CD4-positive, alpha-beta T cell treated with Interleukin-4 for 1 hour (primary cell): ENCODE results near the gene CLTA.
A peak's percentile ranks its signal among the peaks of the same experiment; 100 is the strongest.

Experiments
- DNase-seq, 2 donors: peaks; one replicate each; pipeline ENCODE4 v3.0.0-alpha.2; 2020 to 2022

CLTA gene, protein sequence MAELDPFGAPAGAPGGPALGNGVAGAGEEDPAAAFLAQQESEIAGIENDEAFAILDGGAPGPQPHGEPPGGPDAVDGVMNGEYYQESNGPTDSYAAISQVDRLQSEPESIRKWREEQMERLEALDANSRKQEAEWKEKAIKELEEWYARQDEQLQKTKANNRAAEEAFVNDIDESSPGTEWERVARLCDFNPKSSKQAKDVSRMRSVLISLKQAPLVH

GRCh38 chr9:36190388-36191289 lies at the start of gene CLTA:
TSS of gene CLTA (plus strand) at chr9:36190921. CDS start at chr9:36191057, 136 bp downstream.
- peak; percentile 97 to 98 for DNase-seq

GRCh38 chr9:36141288-36141687 lies 49.4 kb upstream of the CLTA start:
- no peak for DNase-seq

DNA sequence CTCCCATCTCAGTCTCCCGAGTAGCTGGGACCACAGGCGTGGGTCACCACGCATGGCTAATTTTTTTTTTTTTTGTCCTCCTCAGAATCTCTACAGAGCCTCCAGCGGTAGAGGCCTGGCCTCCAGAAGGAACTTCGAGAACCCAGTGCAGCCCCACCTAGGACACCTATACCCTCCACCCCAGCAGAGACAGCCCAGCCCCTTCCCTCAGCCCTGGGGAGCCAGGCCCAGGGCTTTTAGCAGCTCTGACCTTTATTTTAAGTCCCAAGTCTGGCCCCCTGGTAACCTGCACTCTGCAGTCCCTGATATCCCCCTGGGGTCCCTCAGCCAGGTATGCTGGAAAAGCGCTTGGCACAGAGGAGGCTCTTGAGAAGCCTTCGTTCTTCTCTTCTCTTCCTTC lies 49.0 kb upstream of the CLTA start:
- no peak for DNase-seq

- DNase-seq, result peak in 1 of 2 donors; percentile 39
Measured at GRCh38 chr9:36142510-36143244, 48.0 kb upstream of the CLTA start.

GRCh38 chr9:36143245-36143641 lies 47.5 kb upstream of the CLTA start:
- DNase-seq, result no peak

DNA sequence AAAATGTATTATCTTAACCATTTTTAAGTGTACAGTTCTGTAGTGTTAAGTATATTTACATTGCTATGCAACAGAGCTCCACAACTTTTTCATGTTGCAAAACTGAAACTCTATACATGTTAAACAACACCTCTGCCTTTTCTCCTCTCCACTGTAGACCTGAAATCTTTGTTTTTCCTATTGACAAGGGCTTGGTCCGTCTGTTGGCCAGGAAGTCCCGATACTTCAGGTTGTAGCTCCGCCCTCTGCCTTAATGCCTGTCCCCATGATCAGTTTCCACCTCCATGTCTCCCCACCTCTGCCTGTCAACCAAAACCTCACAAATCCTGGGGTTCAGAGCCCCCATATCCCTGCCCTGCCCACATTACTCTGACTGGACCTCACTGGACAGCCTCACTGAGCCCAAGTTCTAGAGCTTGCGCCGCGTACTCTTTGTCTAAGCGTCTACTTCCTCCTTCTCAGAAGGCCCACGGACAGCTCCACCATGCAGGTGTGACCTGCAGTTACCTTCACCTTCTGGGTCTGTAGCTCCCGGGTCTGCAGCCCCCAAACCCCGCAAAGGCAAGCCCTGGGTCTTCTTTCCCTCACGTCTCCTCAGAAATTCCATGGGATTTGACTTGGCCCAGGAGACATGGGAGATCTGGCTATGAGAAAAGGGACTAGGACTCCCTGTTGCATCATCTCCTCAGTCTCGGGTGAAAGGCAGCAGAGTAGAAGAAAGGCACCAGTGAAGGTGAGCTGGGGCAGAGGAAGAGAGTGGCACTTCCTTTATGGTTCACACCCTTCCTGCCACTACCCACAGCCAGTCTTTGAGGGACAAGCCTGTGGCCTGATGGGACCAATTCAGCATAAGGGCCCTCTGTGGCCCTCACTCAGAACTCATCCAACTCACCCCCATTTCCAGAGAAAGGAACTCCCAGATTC lies 46.1 kb upstream of the CLTA start:
- peak; percentile 49 to 52 for DNase-seq

- DNase-seq, result no peak
Measured at GRCh38 chr9:36145970-36146369, 44.8 kb upstream of the CLTA start.

DNA sequence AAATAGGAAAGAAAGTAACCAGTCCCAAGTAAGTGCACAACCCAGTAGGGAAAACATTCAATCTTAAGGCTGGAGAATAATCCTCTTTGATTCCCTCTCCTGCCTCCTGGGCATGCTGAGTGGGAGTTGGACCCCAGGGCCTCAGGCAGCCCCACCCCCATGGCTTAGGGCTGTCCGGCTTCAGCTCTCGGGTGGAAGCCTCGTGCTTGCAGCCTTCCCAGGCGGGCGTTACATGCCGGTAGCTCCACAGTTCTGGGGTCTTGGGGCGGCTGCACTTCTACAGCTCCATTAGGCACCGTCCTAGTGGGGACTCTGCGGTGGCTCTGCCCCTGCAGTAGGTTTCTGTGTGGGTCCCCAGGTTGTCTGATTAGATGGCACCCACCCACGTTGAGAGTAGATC lies 44.1 kb upstream of the CLTA start:
- DNase-seq, result no peak

GRCh38 chr9:36147441-36148175 lies 43.1 kb upstream of the CLTA start:
- no peak for DNase-seq

DNA sequence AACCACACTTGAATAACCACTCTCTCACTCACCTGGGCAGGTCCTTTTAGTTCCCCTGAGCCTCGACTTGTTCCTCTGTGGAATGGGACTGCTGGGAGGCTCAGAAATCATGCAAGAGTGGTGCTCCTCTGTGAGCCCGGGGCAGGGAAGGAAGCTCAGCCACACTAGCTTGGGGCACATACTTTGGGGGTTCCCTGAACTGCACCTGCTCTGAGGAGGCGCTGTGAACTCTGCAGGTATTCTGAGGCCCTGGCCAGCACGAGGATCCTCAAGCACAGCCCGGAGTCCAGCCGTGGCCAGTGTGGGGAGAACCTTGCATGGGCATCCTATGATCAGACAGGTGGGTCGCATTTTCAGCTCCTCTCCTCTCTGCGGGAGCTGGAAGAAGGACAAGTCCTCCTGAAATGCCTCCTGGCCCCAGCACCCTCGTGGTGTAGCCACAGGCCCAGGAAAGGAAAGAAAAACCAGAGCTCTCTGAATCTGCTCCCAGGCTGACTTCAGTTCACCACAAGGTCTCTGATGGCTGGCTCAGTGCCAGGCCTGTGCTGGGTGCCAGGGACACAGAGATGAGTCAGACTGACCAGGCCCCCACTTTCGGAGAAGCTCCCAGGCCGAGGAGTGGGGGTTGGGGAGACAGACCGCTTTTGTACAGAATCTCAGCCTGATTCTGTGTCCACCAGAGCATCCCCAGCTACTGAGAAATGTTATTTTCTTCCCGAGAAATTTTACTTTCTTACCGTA lies 42.2 kb upstream of the CLTA start:
- DNase-seq, result peak; percentile 74 to 82

DNA sequence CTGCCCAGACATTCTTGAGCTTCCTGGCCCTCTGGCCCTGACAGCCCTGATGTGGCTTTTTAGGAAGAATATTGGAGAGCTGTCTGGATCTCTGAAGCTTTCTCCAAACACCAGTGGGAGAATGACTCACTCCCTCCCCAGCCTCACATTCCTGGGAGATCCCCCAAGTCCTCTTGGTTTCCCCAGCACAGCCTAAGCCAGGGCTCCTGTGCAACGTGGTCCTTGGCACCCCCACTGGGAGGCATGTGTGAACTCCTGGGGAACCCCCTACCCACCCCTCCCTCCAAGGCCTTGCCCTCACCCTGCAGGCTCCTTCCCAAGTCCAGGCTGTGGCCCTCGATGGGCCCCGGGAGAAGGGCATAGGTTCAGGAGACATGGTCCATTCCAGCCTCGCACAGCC lies 41.5 kb upstream of the CLTA start:
- DNase-seq, result no peak

DNA sequence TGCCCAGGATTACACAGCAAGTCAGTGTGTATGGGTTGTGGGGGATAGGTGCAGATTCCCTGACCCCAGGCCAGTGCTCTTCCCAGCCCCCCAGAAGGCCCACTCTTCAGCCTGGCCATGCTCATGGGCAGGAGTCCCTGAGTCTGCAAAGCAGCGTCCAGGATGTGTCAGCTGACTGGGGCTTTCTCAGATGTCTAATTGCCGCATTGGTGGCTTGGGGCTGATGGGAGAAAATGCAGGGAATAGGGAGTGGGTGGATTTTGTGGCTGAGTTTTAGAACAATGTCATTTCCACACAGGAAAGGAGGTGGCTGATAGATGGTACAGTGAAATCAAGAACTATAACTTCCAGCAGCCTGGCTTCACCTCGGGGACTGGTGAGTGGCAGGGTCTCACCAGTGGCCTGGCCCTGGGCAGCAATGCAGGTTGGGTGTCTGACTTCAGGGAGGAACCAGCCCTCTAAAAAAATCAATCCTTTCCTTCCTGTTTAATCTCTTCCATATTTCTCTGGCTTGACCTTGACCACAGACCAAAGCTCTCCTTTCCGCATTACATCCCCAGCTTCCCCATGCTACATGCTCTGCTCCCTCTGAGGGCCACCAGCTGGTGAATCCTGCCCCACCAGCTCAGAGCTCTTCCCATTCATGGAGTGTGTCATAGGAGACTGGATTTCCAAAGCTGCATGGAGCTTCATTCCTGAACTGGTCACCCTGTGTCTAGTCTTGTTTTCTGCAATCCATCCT lies 40.0 kb upstream of the CLTA start:
- DNase-seq, result no peak

GRCh38 chr9:36151316-36152210 lies 39.2 kb upstream of the CLTA start:
- peak; percentile 89 to 92 for DNase-seq

DNA sequence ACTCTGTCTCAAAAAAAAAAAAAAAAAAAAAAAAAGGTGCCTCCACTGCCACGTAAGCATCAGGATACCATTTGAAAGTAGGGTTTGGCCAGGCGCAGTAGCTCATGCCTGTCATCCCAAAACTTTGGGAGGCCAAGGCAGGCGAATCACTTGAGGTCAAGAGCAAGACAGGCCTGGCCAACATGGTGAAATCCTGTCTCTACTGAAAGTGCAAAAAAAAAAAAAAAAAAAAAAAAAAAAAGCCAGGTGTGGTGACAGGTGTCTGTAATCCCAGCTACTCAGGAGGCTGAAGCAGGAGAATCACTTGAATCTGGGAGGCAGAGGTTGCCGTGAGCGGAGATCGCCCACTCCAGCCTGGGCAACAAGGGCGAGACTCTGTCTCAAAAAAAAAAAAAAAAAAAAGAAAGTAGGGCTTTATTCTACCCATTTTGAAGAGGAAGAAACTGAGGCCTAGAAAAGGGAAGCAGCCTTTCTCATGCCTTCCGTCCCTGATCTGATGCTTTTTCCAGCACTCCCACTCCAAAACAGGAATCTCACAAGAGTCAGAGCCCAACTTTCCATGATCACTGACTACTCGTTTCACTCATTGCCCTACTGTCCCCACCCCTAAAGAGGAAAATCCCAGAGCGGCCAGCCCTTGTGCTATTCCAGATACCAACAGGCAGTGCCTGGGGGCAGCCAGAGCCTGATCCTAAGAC lies 37.8 kb upstream of the CLTA start:
- no peak for DNase-seq

GRCh38 chr9:36153746-36154145 lies 37.0 kb upstream of the CLTA start:
- no peak for DNase-seq

DNA sequence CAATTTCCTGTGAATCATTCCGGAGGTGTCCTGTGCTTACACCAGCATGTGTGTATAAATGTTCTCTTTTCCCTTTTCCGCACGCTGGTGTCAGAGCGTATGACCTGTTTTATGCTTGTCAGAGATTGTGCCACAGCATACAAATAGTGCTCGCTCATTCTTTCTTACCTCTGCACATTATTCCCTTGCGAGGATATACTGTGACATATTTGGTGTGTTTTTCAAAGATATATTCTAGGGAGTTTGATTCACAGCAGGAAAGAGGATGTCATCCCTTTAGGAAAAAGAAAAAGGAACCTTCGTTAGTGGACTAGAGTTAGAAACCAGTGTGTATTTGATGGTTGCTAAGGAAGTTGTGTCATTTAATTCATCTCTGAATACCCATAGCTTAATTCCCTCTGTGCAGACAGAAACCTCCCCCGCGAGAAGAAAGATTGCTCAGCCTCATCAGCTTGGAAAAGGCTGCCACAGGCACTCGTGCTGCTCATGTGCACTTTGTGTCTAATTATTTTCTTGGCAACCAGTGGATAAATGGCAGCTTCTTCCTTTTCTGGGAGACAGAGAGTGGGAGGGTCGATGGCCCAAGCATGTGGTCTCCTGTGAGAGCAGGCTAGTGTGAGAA lies 36.3 kb upstream of the CLTA start:
- peak in 1 of 2 donors; percentile 64 for DNase-seq

- no peak for DNase-seq
Measured at GRCh38 chr9:36156116-36156515, 34.6 kb upstream of the CLTA start.

DNA sequence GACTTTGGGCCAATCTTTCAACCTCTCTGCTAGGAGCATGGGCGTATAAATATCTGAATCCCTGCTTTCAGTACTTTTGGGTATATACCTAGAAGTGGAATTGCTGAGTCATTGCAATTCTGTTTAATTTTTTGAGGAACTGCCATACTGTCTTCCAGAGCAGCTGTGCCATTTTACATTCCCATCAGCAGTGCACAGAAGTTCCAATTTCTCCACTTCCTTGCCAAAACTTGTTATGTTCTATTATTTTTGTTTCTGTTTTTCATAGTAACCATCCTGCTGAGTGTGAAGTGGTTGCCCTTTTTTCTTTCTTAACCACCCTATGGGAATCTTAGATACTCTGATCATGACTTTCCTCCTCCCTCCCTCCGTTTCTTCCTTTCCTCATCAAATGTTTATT lies 32.6 kb upstream of the CLTA start:
- no peak for DNase-seq
